ENCODE data around the gene CDK19. TPM values are rescaled to one million over a fixed set of nuclear protein-coding genes. Genes with fewer than 3 reads are reported as not detected.

Gene CDK19
- total and polyA plus RNA-seq, 10 of the 15 experiments (the other 5 are each of a cell fraction or from before 2014, with no cell fraction given), result 4.6 to 21.4 (median 12.4) TPM

- intact Hi-C loops (cut with micrococcal nuclease; ENCODE audit: unreplicated experiment), result no loop called here
- in situ Hi-C loops (cut with MboI), result no loop called here
Observed at GRCh38 chr6:110690916-110691315, 124.4 kb downstream of the CDK19 start.

More at GRCh38 chr6:110690916-110691315, 124.4 kb downstream of the CDK19 start:
- ChIA-PET POLR2A (no interaction called here), SMC1A (ENCODE audit: uncharacterized antibody, unreplicated experiment) (interaction anchor here (0.7 to 1.4 kb wide), 3 partner anchors 9 to 32 kb away, joined by 3 to 5 read pairs (median 3); no protein-coding TSS in a partner anchor), CTCF (interaction anchor here (0.8 kb wide), 2 partner anchors 9 to 244 kb away, joined by 3 to 4 read pairs; no protein-coding TSS in a partner anchor), RAD21 (ENCODE audit: unreplicated experiment) (no interaction called here)
- BruUV-seq (replicated peaks), result no TSS peak
- no peak overlapping the region for H2AFZ ChIP-seq (ENCODE audit: control insufficient read depth, low read depth, low read length)
- ATAC-seq, result no peak
- H4K20me1 ChIP-seq (ENCODE audit: control insufficient read depth, insufficient read depth), result no peaks in the 10 kb centered on the region
- no peak overlapping the region for H3K27ac ChIP-seq (ENCODE audit: control insufficient read depth, insufficient read depth)
- H3K9ac ChIP-seq (ENCODE audit: control insufficient read depth, insufficient read depth, low read length), result no peak overlapping the region
- no peaks in the 10 kb centered on the region for H3K4me1 ChIP-seq (ENCODE audit: control insufficient read depth, insufficient read depth, low read length)
- TF ChIP-seq MXI1 (IDR thresholded peaks at IDR 0.05; ENCODE audit: low read depth, low read length), result no peak
- TF ChIP-seq REST (IDR thresholded peaks at IDR 0.05; ENCODE audit: low read depth, low read length), result no peak
- TF ChIP-seq YBX1 (IDR thresholded peaks at IDR 0.05), result no peak
- no peak for TF ChIP-seq SMC3 (IDR thresholded peaks at IDR 0.05; ENCODE audit: borderline replicate concordance, low read length)
- no peak for TF ChIP-seq YY1 (IDR thresholded peaks at IDR 0.05; ENCODE audit: low read depth, low read length)
- no peak for TF ChIP-seq PBX3 (IDR thresholded peaks at IDR 0.05; ENCODE audit: insufficient replicate concordance, low read depth, low read length)
- TF ChIP-seq NFYB (IDR thresholded peaks at IDR 0.05; ENCODE audit: insufficient read depth, low read depth, low read length), result no peak
- no peak for TF ChIP-seq MYB (IDR thresholded peaks at IDR 0.05; ENCODE audit: borderline replicate concordance, low read depth, low read length)
- TF ChIP-seq FOXM1 (IDR thresholded peaks at IDR 0.05; ENCODE audit: low read depth, low read length), result no peak
- FAIRE-seq, result no peak
- H3K4me2 ChIP-seq (ENCODE audit: control insufficient read depth, insufficient read depth), result no peak overlapping the region
- no peaks in the 10 kb centered on the region for H3K27me3 ChIP-seq (replicated peaks in 1 of 2; ENCODE audit: control insufficient read depth in 2 of 2, insufficient read depth in 2 of 2, low read length in 1 of 2)
- no peak overlapping the region for H3K4me3 ChIP-seq
- no peak for DNase-seq (ENCODE audit: low read depth, low spot score)
- no peaks in the 10 kb centered on the region; the same call in 1 of the 2 replicates for H3K79me2 ChIP-seq (ENCODE audit: control insufficient read depth, insufficient read depth, low read length)
- WGBS (ENCODE audit: insufficient coverage, insufficient replicate concordance, low lambda C conversion rate, missing lambda C conversion rate), result 98% methylated on average over 5 of the region's 5 CpGs
- H3K9me3 ChIP-seq (replicated peaks; ENCODE audit: control insufficient read depth, insufficient read depth, low read length), result no peaks in the 10 kb centered on the region; the same call in 2 of the 3 replicates
- no peaks in the 10 kb centered on the region for H3K36me3 ChIP-seq (ENCODE audit: control insufficient read depth in 2 of 2, insufficient read depth in 2 of 2, low read length in 1 of 2)

All from GM12878 (cell line).